Measurements from ENCODE around the gene NKIRAS1.
"Not testable (repeated sequence)": the region's sequence is repeated elsewhere in the genome, so short reads cannot be mapped to it uniquely, and the experiment has no call there.

Gene NKIRAS1

DNA sequence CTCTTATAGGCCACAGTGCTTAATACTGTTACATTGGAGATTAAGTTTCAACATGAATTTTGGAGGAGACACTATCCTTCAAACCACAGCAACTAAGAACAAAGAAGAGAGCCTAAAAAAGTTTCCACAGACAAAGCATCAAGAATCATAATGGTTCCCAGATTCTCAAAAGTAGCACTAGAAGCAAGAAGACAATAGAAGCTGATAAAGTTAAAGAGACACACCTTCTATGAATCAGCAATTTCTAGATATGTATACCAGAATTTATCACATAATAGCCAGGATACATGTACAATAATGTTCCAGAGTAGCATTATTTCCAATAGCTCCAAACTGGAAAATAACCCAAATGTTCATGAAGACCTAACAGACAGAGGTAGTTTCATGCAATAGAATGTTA, 12.2 kb downstream of the NKIRAS1 start:
- no peak for DNase-seq (ENCODE audit: low spot score)

- DNase-seq (ENCODE audit: low spot score), result no peak
These were observed 16.0 kb downstream of the NKIRAS1 start for GRCh38 chr3:23900744-23901143.

- no peak for DNase-seq (ENCODE audit: low spot score)
These were observed 21.6 kb downstream of the NKIRAS1 start for GRCh38 chr3:23895181-23895580.

- no peak for DNase-seq (ENCODE audit: low spot score)
These were observed 22.3 kb downstream of the NKIRAS1 start for GRCh38 chr3:23894254-23895061.

DNA sequence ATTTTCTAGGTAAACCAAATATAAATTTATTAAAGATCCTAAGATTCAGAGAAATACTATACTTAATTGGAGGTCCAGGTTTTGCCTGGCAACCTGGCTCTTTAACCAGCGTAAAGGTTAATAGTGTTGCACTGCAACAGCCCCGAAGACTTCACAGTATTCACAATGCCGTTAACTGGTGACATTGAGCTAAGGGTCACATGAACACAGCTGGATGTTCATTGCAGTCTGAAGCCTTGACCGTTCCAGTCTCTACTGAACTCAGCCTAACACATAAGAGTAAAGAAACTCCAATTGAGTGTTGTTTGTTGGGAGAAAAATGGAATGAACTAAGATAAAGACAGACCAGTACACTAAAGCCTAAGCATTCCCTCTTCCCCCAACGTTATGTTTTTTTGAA, 26.8 kb downstream of the NKIRAS1 start:
- no peak for DNase-seq (ENCODE audit: low spot score)

DNA sequence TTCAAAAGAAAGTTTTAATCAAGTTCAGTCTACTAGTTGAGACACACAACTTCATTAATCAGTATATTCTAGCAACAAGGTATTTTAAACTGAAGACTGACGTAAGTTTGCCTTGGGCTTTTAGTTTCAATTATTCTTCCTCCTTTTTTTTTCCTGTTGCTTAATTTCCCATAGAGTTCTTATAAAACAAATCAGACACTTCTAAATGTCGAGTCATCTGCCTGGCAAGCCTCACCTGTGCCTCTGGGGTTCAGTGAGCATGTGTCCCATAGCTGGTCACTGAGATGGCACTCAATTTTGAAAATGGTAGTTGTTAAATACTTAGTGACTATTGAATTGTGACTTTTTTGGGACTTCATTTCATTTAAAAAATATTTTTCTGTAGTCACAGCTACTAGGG, 27.4 kb downstream of the NKIRAS1 start:
- no peak for DNase-seq (ENCODE audit: low spot score)

DNA sequence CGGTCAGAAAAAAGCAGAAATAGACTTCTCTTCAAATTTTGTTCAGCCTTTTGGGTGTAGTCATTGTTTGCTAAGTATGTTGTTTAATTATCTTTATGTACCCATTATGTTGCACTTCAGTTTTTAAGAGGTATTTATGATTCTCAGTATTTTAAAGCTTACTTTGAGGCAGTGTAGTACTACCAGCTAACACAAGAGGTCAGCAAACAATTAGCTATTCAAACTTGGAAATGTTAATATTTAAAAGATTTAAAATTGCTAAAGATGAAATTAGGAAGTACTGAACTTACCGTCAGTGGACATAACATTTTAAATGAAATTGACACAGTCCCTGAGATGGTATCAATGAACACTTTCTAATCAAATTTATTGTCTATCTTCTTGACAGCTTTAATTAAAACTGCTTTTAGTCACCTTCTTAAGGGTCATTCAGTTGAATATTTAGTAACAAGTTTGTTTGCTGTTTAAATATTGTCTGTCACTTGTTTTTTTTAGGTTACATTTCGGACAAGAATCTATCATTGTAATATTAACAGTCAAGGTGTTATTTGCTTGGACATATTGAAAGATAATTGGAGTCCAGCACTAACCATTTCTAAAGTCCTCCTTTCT, 28.1 kb downstream of the NKIRAS1 start:
- no peak for DNase-seq (ENCODE audit: low spot score)

DNA sequence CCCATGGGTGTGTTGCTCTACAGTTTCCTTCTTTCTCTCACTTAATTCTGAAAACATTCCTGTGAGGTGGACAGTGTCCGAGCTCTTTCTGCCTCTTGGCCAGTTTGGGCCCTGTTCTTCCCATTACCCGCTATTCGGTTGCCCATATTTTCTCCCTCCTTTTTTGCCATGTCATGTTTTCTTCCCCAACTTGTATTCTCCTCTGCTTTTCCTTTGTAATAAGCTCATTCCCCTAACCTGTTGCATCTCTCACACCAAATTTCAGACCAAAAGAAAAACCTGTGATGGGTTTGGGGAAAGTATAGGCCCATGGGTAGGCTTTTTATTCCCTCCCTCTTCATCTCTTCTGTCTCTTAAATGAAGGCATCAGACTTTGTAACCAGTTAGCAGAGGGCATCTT, 30.5 kb downstream of the NKIRAS1 start:
- no peak for DNase-seq (ENCODE audit: low spot score)

DNA sequence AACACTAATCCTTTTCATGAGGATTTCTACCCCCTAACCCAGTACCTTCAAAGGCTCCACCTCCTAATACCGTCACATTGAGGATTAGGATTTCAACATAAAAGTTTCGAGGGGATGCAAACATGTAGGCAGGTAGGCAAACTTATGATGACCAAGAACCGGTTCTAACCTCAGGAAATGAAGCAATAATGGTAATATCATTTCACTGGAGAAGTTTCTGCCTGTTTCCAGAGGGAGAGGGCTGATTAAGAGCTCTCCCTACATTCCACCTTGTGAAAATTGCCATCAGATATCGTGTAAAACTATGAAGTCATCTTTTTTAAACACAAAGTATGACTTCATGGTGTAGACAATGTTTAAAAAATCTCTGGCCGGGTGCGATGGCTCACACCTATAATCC, 31.6 kb downstream of the NKIRAS1 start:
- no peak for DNase-seq (ENCODE audit: low spot score)

- DNase-seq (ENCODE audit: low spot score), result no peak
These were observed 32.3 kb downstream of the NKIRAS1 start for GRCh38 chr3:23884481-23884880.

DNA sequence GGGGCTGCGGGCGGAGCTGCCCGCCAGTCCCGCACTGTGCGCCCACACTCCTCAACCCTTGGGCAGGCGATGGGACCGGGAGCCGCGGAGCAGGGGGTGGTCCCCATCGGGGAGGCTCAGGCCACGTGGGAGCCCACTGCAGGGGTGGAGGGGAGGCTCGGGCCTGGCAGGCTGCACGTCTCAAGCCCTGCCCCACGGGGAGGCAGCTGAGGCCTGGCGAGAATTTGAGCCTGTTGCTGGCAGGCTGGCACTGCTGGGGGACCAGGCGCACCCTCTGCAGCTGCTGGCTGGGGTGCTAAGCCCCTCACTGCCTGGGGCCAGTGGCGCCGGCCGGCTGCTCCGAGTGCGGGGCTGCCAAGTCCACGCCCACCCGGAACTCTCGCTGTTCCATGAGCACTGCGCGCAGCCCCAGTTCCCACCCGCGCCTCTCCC, 34.3 kb downstream of the NKIRAS1 start:
- DNase-seq (ENCODE audit: low spot score), result no peak

- DNase-seq (ENCODE audit: low spot score), result not testable (repeated sequence)
These were observed 34.8 kb downstream of the NKIRAS1 start for GRCh38 chr3:23881993-23882392.

- no peak for DNase-seq (ENCODE audit: low spot score)
These were observed 36.0 kb downstream of the NKIRAS1 start for GRCh38 chr3:23880703-23881339.

DNA sequence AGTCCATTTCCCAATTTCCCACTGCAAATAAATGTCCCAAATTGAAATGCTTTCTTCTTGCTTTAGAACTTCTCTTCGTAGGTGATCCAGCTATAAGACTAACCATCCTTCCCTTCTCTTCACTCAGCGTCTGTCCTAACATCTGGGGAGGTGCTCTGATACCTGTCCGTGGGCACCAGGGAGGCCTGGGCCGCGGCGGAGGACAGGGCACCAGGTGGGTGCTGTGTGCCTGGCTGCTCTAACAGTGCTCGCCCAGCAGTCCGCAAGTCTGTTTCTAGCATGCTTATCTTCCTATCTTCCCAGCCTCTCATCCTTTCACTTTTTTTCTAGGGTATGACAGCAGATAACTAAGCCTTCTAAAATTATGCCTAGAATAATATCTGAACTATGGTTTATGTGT, 37.3 kb downstream of the NKIRAS1 start:
- DNase-seq (ENCODE audit: low spot score), result no peak

- DNase-seq (ENCODE audit: low spot score), result no peak
These were observed 39.3 kb downstream of the NKIRAS1 start for GRCh38 chr3:23877329-23877980.

DNA sequence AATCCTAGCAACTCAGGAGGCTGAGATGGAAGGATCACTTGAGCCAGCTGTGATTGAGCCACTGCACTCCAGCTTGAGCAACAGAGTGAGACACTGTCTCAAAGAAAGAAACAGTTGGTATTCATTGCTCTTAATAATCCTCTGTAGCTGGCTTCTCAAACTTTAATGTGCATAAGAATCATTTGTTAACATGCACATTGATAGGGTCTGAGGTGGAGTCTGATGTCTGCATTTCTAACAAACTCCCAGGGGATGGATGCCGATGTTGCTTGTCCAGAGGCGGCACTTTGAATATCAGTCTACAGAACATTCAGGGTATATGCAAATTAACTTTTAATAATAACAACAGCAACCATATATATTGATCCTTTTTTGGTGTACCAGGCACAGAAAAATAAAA, 39.9 kb downstream of the NKIRAS1 start:
- no peak for DNase-seq (ENCODE audit: low spot score)

GRCh38 chr3:23875113-23875725, 41.6 kb downstream of the NKIRAS1 start:
- DNase-seq (ENCODE audit: low spot score), result no peak

DNA sequence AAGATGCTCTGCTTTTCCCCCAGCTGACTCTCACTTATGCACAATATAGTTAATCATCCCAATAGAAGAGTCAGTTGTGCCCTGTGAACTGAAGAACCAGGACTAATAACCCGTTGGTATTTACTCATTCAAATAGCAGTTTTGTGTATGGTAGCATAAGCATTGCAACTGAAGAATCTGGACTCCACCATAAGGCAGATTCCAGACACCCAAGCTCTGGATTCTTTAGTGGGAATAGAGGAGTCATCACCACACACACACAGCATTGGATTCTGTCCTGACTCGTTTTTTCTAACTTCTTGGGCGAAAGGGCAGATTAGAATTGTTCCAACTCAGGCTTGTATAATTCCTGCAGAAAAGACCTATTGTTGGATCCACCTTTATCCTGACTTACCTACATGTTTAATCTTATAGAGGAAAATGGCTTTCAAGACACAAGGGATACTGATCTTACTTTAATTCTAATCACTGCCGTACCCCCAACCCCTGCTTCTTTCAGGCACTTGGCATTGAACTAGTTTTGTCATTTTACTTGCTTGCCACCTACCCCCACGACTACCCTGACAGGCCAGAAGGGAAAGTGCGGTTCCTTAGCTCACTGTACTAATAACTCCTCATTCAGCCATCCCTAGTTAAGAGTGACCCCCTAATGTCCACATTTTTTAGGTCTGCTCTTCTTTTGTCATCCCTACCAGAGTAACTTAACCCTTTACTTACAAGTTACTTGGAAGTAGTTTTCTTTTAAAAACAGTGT, 42.3 kb downstream of the NKIRAS1 start:
- DNase-seq (ENCODE audit: low spot score), result no peak

GRCh38 chr3:23873941-23874340, 42.8 kb downstream of the NKIRAS1 start:
- DNase-seq (ENCODE audit: low spot score), result no peak

DNA sequence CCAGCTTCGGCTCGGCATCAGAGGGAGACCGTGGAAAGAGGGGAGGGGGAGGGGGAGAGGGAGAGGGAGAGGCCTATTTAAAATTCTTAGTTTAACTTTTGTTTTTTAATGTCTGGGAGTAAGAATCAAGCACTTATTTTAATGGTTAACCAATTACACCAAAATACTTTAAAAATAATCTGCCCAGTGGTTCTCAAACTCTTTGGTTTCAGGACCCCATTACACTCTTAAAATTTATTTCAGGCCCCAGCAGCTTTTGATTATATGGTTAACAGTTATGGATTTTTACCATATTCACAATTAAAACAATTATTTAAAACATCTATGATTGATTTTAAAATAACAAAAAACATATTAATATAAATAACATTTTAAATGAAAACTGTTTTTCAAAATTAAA, 44.5 kb downstream of the NKIRAS1 start:
- DNase-seq (ENCODE audit: low spot score), result no peak

DNA sequence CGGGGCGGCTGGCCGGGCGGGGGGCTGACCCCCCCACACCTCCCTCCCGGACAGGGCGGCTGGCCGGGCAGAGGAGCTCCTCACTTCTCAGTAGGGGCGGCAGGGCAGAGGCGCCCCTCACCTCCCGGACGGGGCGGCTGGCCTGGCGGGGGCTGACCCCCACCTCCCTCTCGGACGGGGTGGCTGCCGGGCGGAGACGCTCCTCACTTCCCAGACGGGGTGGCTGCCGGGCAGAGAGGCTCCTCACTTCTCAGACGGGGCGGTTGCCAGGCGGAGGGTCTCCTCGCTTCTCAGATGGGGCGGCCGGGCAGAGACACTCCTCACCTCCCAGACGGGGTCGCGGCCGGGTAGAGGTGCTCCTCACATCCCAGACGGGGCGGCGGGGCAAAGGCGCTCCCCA, 45.4 kb downstream of the NKIRAS1 start:
- not testable (repeated sequence) for DNase-seq (ENCODE audit: low spot score)

DNA sequence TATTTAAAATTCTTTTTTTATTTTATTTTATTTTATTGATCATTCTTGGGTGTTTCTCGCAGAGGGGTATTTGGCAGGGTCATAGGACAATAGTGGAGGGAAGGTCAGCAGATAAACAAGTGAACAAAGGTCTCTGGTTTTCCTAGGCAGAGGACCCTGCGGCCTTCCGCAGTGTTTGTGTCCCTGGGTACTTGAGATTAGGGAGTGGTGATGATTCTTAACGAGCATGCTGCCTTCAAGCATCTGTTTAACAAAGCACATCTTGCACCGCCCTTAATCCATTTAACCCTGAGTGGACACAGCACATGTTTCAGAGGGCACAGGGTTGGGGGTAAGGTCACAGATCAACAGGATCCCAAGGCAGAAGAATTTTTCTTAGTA, 46.1 kb downstream of the NKIRAS1 start:
- not testable (repeated sequence) for DNase-seq (ENCODE audit: low spot score)
